Hepatocyte (in vitro differentiated cells): Measurements from ENCODE around the gene ROR2. TPM values are rescaled to one million over a fixed set of nuclear protein-coding genes. Genes with fewer than 3 reads are reported as not detected.

Experiments
- DNase-seq: peaks from one replicate; pipeline ENCODE4 v3.0.0-alpha.2; 2016; ENCODE audit warnings: low spot score
- H2AFZ ChIP-seq: fragments of 200-600 bp; sonication (generic); 2 replicates; pipeline ENCODE4 v1.6.0; 2016; ENCODE audit warnings: antibody characterized with exemption, mild to moderate bottlenecking
- H3K27ac ChIP-seq: fragments of 200-600 bp; sonication (generic); 2 replicates; pipeline ENCODE4 v1.5.1; 2016; ENCODE audit warnings: mild to moderate bottlenecking
- H3K27me3 ChIP-seq: fragments of 200-600 bp; sonication (generic); 2 replicates; pipeline ENCODE4 v1.6.1; 2016
- H3K36me3 ChIP-seq: fragments of 200-600 bp; sonication (generic); replicated peaks from 2 replicates; pipeline ENCODE4 v1.5.1; 2016; ENCODE audit warnings: low read depth; ENCODE audit not compliant: insufficient read depth
- H3K4me1 ChIP-seq: fragments of 200-600 bp; sonication (generic); 2 replicates; pipeline ENCODE4 v1.5.1; 2016; ENCODE audit warnings: mild to moderate bottlenecking, moderate library complexity; ENCODE audit not compliant: insufficient read depth
- H3K4me2 ChIP-seq: fragments of 200-600 bp; sonication (generic); 2 replicates; pipeline ENCODE4 v1.6.0; 2016
- H3K4me3 ChIP-seq: fragments of 200-600 bp; sonication (generic); 2 replicates; pipeline ENCODE4 v1.5.1; 2016; ENCODE audit warnings: mild to moderate bottlenecking
- H3K79me2 ChIP-seq: fragments of 200-600 bp; sonication (generic); 2 replicates; pipeline ENCODE4 v1.6.0; 2017; ENCODE audit warnings: mild to moderate bottlenecking
- H3K9me2 ChIP-seq: fragments of 200-600 bp; sonication (generic); replicated peaks from 2 replicates; pipeline ENCODE4 v1.6.0; 2017; ENCODE audit warnings: mild to moderate bottlenecking; ENCODE audit not compliant: insufficient read depth
- H3K9me3 ChIP-seq: fragments of 200-600 bp; sonication (generic); 2 replicates; pipeline ENCODE4 v1.5.1; 2016; ENCODE audit warnings: low read depth, mild to moderate bottlenecking
- H4K20me1 ChIP-seq: fragments of 200-600 bp; sonication (generic); 2 replicates; pipeline ENCODE4 v1.6.0; 2016; ENCODE audit warnings: mild to moderate bottlenecking; ENCODE audit not compliant: insufficient read depth, poor library complexity, severe bottlenecking
- CTCF ChIP-seq: fragments of 200-600 bp; sonication (generic); IDR thresholded peaks from 2 replicates; pipeline ENCODE4 v1.5.1; 2016; ENCODE audit warnings: antibody characterized with exemption, mild to moderate bottlenecking; ENCODE audit not compliant: poor library complexity
- EZH2 ChIP-seq: fragments of 200-600 bp; sonication (generic); IDR thresholded peaks from 2 replicates; pipeline ENCODE4 v1.6.1; 2016; ENCODE audit warnings: antibody characterized with exemption, mild to moderate bottlenecking, borderline replicate concordance
- EZH2phosphoT487 ChIP-seq: fragments of 200-600 bp; sonication (generic); IDR thresholded peaks from one replicate; pipeline ENCODE4 v1.6.1; 2018; ENCODE audit warnings: antibody characterized with exemption, mild to moderate bottlenecking, low read depth, moderate library complexity; ENCODE audit not compliant: unreplicated experiment, severe bottlenecking
- WGBS: methylation state at CpG from one replicate; pipeline ENCODE4 v1.1.6; 2016; ENCODE audit warnings: low lambda C conversion rate; ENCODE audit errors: missing lambda C conversion rate; 5-methylcytosine and 5-hydroxymethylcytosine counted together
- polyA plus RNA-seq: library from polyadenylated mRNA; unstranded; fragments of >200 nt; fragmentation: Nextera tagmentation; extraction: Ambion mirVana; gene quantifications from 2 replicates; pipeline ENCODE4 v1.2.1, GENCODE V29; 2016
- total RNA-seq: library from RNA; depleted of rRNA; stranded (reverse); fragments of >200 nt; gene quantifications from 2 replicates; pipeline ENCODE4 v1.2.3, GENCODE V29; 2014

The ROR2 gene
- total and polyA plus RNA-seq, 2 experiments from 2014 or later = 25.6 to 29.5 TPM

GRCh38 chr9:91720313-91720712, 229.7 kb downstream of the ROR2 start:
- Histone ChIP-seq H3K4me3 (no peak overlapping the region), H3K36me3 (no peaks in the 10 kb centered on the region), H3K27me3 (no peaks in the 10 kb centered on the region), H2AFZ (no peak overlapping the region), H3K9me2 (no peaks in the 10 kb centered on the region), H3K79me2 (no peaks in the 10 kb centered on the region), H3K4me2 (no peak overlapping the region), H3K9me3 (no peaks in the 10 kb centered on the region), H3K27ac (no peak overlapping the region), H3K4me1 (no peaks in the 10 kb centered on the region), H4K20me1 (no peaks in the 10 kb centered on the region)
- TF ChIP-seq EZH2phosphoT487 = no peak
- no peak for TF ChIP-seq EZH2
- no peak for TF ChIP-seq CTCF
- WGBS = 87% methylated on average over 3 of the region's 3 CpGs
- DNase-seq = no peak

- H4K20me1 ChIP-seq = no peaks in the 10 kb centered on the region
- no peaks in the 10 kb centered on the region for H3K36me3 ChIP-seq
- no peak for DNase-seq
- WGBS = 90% methylated on average over 9 of the region's 9 CpGs
- H3K9me2 ChIP-seq = no peaks in the 10 kb centered on the region
- no peaks in the 10 kb centered on the region for H3K79me2 ChIP-seq
- H3K4me2 ChIP-seq = no peak overlapping the region
- no peak for TF ChIP-seq EZH2
- TF ChIP-seq CTCF = no peak
- no peak for TF ChIP-seq EZH2phosphoT487
- H3K27me3 ChIP-seq = no peaks in the 10 kb centered on the region
- H3K9me3 ChIP-seq = no peaks in the 10 kb centered on the region
- H3K4me3 ChIP-seq = no peak overlapping the region
- H3K27ac ChIP-seq = no peak overlapping the region
- H2AFZ ChIP-seq = no peak overlapping the region
- no peaks in the 10 kb centered on the region for H3K4me1 ChIP-seq
Observed at GRCh38 chr9:91718071-91718470, 232.0 kb downstream of the ROR2 start.

- Histone ChIP-seq H3K4me1 (no peaks in the 10 kb centered on the region), H3K4me2 (no peak overlapping the region), H3K79me2 (no peaks in the 10 kb centered on the region), H3K27me3 (no peaks in the 10 kb centered on the region), H3K9me2 (no peaks in the 10 kb centered on the region), H4K20me1 (no peaks in the 10 kb centered on the region), H2AFZ (no peak overlapping the region), H3K27ac (no peak overlapping the region), H3K4me3 (no peak overlapping the region), H3K9me3 (no peaks in the 10 kb centered on the region), H3K36me3 (no peaks in the 10 kb centered on the region)
- 99% methylated on average over 7 of the region's 7 CpGs for WGBS
- TF ChIP-seq CTCF = no peak
- no peak for TF ChIP-seq EZH2
- no peak for TF ChIP-seq EZH2phosphoT487
- DNase-seq = no peak
Observed at GRCh38 chr9:91716815-91717214, 233.2 kb downstream of the ROR2 start.

GRCh38 chr9:91716239-91716638, 233.8 kb downstream of the ROR2 start:
- no peaks in the 10 kb centered on the region for H3K4me1 ChIP-seq
- H2AFZ ChIP-seq = no peak overlapping the region
- no peaks in the 10 kb centered on the region for H3K27me3 ChIP-seq
- 98% methylated on average over 4 of the region's 4 CpGs for WGBS
- H3K27ac ChIP-seq = no peak overlapping the region
- H3K9me3 ChIP-seq = no peaks in the 10 kb centered on the region
- no peak for TF ChIP-seq EZH2phosphoT487
- no peak for TF ChIP-seq EZH2
- no peak for TF ChIP-seq CTCF
- no peaks in the 10 kb centered on the region for H3K36me3 ChIP-seq
- no peak overlapping the region for H3K4me3 ChIP-seq
- DNase-seq = no peak
- no peak overlapping the region for H3K4me2 ChIP-seq
- H3K9me2 ChIP-seq = no peaks in the 10 kb centered on the region
- H4K20me1 ChIP-seq = no peaks in the 10 kb centered on the region
- no peaks in the 10 kb centered on the region for H3K79me2 ChIP-seq
